ENCODE results near the gene SUCLG2.
A peak's percentile ranks its signal among the peaks of the same experiment; 100 is the strongest.
"Not testable (repeated sequence)": the region's sequence is repeated elsewhere in the genome, so short reads cannot be mapped to it uniquely, and the experiment has no call there.

The SUCLG2 gene

GRCh38 chr3:67609709-67610108 is 44.7 kb downstream of the SUCLG2 start:
- DNase-seq (ENCODE audit: low spot score) = no peak

DNA sequence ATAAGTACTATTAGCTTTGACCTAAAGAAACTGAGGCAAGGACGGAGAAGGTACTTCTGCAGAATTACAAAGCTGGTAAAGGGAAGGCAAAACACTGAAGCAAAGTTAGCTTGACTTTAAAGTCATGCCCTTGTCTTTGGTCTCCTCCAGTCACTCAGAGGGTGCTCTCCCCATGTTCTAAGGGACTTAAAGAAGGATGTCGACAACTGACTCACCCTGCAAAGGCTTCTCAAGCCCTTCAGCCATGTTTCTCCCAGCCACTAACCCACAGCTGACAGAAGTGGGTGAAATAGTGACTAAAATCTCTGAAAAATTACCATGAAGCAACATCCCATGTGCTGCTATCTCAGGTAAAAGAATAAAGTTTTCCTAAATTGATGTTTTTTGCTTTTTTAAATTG is 46.4 kb downstream of the SUCLG2 start:
- no peak for DNase-seq (ENCODE audit: low spot score)

DNA sequence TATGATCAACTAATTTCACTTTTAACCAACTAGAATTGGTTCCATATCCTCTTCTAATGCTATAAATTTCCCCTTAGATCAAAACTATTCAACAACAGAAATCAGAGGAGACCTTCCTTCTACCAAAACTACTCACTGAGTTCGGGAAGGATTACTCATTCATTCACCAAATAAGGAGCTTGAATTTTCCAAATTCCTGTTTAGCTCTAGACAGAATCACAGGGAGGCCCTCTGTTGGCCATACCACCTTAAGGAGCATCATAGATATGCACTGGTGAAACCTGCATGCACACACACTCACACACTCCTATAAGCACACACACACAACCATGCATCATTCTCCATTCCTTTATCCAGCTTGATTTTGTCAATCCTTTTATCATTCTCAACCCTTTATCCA is 49.0 kb downstream of the SUCLG2 start:
- DNase-seq (ENCODE audit: low spot score) = no peak

DNA sequence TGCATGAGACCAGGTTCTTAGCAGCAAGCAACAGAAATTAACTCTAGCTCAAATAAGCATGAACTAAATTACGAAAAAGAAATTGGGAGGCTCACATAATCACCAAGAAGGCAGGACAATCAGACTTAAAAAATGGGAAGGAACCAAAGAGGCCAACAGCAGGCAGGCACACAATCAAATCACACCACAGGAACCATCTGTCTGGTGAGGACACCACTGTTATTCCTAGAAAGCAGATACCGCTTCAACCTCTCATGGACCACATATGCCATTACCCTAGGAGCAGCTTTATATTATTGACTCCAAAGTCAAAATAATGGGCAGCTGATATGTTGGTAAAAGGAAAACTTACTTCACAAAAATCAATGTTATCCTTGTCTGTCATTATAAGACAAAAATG is 51.6 kb downstream of the SUCLG2 start:
- DNase-seq (ENCODE audit: low spot score) = no peak

DNA sequence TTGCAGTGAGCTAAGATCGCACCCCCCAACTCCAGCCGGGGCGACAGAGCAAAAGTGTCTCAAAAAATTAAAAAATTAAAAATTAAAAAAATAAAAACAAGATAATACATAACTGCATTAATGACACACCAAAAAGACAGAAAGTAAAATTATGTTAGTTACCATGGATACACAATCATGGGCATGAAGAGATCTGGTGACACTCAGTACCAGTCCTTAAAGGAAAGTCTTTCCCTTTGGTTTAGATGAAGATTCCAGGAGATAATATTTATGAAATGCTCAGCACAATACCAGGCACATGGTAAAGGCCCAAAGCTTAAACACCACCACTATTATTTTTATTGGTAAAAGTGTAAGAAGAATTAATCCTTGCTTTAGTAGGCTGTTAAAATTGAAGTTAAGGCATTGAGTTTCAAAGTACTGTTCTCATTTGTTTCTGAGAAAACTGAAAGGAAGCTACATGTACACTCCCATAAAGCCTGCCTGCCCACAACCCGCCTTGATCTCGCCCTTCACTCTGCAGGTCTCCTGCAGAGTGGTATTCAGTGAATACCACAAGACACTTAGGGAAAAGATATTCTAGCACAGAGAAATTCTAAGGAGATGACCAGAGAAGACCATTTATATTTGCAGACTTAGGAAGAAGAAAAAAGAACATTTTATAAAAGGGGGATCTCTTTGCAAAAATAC is 52.3 kb downstream of the SUCLG2 start:
- DNase-seq (ENCODE audit: low spot score) = peak; percentile 39

DNA sequence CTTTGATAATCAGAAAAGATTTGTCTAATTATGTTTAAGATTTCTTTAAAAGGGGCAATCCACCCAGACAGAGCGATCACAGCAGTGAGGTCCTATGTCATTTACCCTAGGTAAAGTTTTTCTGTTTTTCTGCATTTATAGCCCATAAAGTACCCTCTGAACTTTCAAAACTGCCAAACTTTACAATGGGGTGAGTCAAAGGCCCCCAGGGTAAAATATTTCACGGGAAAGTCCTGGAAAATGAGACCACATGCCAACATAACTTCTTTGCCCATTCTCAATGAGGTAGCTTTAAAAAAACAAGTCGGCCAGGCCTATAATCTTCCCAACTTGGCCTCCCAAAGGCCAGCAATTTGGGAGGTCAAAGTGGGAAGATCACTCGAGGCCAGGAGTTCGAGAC is 53.0 kb downstream of the SUCLG2 start:
- no peak for DNase-seq (ENCODE audit: low spot score)

DNA sequence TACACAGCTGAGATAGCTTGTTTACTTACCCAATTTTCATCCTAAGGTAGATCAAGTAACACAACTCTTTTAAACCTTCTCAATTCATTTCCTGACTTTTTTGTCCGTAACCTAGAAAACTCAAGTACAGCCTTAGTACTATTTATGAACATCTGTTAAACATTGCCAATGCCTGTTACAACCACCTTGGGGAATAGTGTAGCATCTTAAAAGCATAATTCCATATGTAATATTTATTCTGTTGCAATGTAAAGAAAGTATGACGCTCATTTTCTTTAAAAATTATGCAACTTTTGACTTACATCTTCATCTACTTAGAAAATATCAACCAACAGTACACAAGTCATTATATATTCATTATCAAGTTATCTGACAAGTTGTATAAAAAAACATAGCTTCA is 54.6 kb downstream of the SUCLG2 start:
- no peak for DNase-seq (ENCODE audit: low spot score)

DNA sequence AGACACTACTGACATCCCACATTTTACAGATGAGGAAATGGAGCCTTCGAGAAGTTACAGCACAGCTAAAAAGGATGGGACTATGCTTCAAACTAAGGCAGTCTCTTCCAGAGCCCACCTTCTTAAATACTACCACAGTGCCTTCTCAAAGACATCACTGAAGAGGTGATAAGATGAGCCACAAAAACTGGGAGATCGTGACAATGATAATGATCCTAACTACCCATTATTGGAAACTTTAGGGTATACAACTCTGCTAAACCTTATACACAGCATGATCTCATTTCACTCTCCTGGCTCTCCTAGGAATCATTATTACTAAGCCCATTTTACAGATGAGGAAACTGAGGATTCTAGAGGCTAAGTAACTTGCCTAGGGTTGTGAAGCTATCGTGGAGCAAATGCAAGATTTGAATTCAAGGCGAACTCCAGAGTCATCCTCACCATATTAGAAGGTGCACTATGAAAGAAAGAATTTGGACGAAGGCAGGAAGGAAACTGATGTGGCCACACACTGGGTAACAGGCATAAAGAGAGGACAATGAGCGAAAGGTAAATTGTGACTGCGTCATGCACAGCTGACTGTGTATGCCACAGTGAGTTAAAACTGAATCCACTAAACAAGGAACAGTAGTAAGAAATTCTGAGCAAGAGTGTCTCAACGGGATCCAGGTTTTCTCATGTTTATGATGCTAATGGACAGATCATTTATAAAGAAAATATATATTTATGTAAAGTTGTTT is 55.4 kb downstream of the SUCLG2 start:
- DNase-seq (ENCODE audit: low spot score) = no peak

DNA sequence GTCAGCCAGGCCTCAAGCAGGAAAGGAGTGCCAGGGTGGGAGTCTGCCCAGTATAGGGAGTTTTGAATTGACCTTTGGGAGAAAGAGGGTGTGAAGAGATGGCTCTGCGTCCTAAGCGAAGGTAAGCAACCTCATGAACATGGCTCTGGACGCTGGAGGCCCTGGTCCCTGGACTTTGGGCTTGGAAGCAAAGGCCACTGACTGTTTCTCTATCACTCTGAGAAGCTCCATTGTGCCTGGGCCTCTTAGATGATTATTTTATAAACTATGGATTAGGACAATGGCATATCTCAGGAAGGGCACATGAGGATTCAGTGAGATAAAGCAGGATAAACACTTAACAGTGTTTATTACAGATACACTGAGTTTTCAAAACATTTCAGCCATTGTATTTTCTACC is 59.0 kb downstream of the SUCLG2 start:
- no peak for DNase-seq (ENCODE audit: low spot score)

DNA sequence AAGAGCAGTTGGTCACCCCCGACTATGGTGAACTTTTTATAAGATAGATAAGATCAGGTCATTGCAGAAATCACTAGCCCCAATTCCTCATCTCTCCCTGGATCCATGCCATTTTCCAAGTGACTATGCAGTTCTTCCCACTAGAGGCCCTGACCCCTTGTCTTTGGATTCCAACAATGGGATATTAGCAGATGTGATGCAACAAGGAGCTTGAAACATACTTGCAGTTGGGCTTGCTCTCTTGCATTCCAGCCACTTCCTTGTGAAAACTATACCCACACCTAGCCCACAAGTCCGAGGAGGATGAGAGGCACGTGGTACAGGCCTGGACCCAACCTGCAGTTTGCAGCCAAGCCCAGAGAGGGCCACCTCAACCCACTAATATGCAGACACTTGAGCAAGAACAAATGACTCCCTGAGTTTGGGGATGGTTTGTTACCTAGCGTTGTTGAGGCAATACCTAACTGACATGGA is 60.6 kb downstream of the SUCLG2 start:
- DNase-seq (ENCODE audit: low spot score) = no peak

DNA sequence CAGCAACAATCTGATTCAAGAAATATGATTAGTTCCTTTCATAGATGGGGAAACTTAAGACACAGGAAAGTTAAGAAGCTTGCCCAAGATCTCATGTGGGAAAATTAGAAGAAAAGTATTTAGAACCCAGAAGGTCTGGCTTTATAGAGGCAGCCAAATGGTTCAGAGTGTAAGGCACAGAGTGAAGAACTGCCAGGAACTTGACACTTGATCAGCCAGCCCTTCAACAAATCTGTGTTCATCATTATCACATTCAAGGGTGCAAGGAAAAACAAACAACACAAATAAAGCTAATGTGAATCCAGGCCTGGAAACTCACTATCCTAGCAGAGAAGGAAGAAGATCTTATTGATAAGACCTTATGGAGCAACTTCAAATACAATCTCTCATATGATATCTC is 62.4 kb downstream of the SUCLG2 start:
- no peak for DNase-seq (ENCODE audit: low spot score)

- no peak for DNase-seq (ENCODE audit: low spot score)
These were observed 66.6 kb downstream of the SUCLG2 start for GRCh38 chr3:67587811-67588210.

- no peak for DNase-seq (ENCODE audit: low spot score)
These were observed 67.1 kb downstream of the SUCLG2 start for GRCh38 chr3:67587301-67587700.

DNA sequence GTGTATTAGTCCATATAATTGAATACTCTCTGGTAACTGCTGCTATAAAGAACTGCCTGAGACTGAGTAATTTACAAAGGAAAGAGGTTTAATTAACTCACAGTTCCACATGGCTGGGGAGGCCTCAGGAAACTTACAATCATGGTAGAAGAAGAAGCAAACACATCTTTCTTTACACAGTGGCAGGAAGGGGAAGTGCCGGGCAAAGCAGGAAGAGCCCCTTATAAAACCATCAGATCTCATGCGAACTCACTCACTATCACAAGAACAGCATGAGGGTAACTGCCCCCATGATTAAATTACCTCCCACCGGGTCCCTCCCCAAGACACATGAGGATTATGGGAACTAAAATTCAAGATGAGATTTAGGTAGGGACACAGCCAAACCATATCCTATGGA is 69.8 kb downstream of the SUCLG2 start:
- DNase-seq (ENCODE audit: low spot score) = not testable (repeated sequence)

DNA sequence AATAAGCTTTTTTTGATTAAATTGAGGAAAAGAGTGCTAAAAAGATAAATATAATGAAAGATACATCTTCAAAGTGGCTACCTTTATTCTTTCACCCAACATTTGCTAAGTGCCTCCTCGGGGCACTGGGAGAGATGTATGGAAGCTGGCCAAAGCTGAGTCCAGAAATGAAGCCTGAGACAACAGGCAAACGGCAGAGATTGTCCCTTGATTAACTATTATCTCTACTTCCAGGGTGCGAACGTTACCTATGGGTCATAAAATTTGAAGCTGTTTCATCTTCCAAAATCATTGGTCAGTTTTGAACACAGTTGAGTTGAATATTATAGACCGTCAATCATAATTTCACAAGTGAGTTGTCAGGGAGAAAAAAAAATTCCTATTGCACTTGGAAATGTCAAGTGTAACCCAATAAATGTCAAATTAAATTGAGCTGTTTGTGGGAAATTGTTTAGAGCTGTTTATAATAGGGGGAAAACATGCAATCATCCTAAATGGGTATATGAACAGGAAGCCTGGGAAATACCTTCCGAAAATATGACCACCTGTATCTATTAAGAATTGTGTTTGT is 73.9 kb downstream of the SUCLG2 start:
- DNase-seq (ENCODE audit: low spot score) = no peak

DNA sequence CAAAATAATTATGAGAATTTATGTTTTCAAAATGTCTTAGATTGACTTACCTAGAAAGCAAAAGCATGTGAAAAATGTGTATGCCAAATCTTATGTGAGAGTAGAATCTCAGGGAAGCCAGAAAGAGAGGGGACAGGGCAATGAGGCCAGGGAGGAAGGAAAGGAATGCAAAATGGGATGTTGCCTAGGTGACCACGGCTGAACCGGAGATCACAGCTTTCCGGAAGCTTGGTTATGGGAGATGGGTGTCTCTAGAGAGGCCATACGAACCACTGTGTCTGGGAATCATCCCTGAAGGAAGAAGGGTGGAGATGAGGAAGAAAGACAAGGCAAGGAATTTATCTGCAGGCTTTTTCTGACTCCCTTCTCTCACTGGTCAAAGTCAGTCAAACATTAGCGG is 76.0 kb downstream of the SUCLG2 start:
- no peak for DNase-seq (ENCODE audit: low spot score)

- no peak for DNase-seq (ENCODE audit: low spot score)
These were observed 78.0 kb downstream of the SUCLG2 start for GRCh38 chr3:67576441-67576840.

DNA sequence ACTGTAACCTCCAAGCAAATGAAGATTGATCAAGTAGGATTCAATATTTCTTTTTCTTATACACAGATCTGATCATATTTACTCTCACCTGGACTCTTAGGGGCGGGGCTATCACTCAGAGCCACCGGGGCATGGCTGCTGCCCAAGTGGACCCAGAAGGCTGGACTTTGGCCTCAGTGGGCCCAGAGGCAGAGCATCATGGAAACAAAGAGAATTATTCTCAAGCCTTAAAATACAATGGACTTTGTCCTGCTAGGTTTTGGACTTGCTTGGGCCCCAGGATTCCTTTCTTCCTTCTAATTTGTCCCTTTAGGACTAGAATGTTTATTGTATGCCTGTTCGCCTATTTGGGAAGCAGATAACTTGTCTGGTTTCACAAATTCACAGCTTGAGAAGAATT is 85.1 kb downstream of the SUCLG2 start:
- DNase-seq (ENCODE audit: low spot score) = no peak

DNA sequence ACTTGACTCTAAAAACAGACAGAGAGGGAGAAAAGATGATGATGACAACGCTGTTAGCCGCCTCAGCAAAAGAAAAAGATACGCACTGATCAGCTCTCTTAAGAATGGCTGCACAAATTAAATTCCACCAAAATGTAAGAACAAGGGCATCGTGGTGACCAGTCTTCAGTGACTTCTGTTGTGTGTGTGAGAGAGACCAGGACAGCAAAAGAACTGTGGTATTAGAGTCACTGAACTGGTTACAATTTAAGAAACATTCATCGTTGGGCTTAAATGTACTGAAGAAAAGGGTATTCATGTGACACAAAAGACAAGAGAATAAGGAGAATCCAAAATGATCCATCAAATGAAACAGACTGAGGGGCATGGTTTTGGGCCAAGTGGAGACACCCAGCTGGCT is 86.5 kb downstream of the SUCLG2 start:
- no peak for DNase-seq (ENCODE audit: low spot score)

GRCh38 chr3:67564973-67565372 is 89.4 kb downstream of the SUCLG2 start:
- DNase-seq (ENCODE audit: low spot score) = no peak

DNA sequence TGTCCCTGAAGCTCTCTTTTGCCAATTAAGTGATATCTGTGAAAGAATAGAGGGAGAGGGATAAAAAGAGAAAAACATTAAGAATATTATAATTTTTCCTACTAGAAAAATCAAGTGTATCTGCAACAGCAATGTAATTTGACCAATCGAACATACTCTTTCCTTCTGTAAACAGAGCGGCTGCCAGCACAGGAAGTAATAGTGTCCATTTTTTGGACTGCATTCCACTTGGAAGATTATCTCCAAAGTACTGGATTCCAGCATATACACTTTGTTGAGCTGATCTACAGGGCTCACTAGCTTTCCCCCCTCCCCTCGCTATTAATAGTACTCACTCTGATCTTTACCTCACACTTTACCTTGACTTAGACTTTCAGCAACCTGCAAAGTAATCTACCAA is 90.4 kb downstream of the SUCLG2 start:
- no peak for DNase-seq (ENCODE audit: low spot score)

- DNase-seq (ENCODE audit: low spot score) = no peak
These were observed 92.6 kb downstream of the SUCLG2 start for GRCh38 chr3:67561667-67562394.

DNA sequence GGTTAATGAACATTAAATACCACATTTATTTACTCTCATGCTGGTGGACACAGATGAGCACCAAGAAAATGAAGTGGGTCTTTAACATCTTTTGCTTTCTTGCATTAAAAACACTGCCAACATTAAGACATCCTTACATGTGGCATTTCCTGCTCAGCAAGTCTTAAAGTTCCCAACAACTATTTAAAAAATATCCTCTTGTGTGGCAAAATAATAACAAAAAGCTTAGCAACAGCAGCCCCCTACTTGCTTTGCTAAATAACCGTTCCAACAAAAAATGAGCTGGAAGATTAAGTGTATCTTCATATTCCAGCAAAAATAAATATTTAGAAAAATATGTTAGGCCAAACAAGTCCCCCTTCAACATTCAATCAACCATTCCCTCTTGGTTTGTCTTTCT is 93.1 kb downstream of the SUCLG2 start:
- no peak for DNase-seq (ENCODE audit: low spot score)
